GM19193 (cell line): ENCODE measurements around the gene ARHGAP10.

Experiments used
- POLR2A ChIP-seq: IDR thresholded peaks from 4 replicates; pipeline ENCODE4 v1.6.1; 2011; ENCODE audit not compliant: insufficient read depth, insufficient read length; ENCODE audit errors: extremely low read depth

Gene ARHGAP10

DNA sequence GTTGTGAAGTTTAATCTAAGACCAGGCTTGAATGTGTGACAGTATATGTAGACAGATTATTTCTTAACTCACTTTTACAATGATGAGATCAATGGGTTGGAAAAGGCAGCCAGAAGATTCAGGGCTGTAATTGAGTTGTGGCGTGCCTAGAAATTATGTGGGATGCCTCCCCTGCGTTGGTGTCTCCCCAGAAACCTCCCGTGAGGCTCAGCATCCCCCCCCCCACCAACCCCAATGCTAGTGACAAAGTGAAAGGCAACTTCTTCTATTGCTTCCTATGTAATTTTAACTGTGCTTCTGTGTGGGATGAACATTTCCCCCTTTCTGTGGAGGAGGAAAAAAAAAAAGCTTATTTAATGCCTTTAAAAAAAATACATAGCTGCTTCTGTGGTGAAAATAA is 297.9 kb downstream of the ARHGAP10 start:
- TF ChIP-seq POLR2A: no peak

DNA sequence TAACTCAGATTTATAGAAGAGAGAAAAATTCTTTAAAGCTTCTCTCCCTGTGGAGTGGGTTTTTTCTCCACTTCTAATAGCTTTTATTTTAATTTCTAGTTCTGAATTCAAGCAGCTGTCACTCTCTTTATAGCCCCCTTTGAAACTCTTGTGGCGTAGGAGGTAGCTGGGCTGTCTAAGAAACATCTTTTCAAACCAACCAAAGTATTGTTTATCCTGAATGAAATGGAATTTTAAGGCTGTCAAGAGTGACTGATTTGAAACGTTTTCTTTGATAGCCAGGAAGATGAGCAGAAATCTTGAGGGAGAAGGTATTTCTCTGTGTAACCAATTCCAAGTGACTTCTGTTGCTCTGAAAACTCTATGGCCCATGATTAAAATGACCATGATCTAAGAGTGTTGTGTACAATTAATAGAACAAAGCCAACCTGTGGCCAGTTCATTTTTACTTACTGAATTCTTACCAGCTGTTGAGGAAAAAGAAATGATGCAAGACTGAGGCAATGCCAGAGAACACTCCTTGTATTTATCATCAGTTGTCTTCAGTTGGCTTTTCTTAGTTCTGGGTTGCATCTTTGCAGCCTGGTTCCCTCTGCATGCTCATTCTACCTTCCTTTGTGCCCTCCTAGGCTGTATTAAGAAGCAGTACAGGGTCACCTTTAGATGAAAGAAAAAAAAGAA is 298.4 kb downstream of the ARHGAP10 start:
- no peak for TF ChIP-seq POLR2A

DNA sequence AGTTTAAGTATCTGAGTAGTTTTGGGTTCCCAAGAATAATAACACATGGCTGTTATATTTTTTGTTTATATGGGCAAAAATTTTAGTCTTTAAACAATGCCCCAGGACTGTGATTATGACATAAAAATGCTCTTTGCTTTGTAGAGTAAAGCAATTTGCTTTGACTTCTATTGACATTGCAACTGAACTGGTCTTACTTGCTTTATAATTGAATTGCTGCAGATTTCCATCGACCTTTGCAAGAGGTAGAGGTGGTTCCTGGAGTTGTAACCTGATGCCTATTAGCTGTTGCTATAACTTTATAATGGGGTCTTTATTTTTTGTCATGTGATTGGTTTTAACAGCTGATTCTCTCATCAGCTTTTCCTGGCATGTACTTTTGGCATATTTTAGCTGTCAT is 302.9 kb downstream of the ARHGAP10 start:
- TF ChIP-seq POLR2A: no peak

DNA sequence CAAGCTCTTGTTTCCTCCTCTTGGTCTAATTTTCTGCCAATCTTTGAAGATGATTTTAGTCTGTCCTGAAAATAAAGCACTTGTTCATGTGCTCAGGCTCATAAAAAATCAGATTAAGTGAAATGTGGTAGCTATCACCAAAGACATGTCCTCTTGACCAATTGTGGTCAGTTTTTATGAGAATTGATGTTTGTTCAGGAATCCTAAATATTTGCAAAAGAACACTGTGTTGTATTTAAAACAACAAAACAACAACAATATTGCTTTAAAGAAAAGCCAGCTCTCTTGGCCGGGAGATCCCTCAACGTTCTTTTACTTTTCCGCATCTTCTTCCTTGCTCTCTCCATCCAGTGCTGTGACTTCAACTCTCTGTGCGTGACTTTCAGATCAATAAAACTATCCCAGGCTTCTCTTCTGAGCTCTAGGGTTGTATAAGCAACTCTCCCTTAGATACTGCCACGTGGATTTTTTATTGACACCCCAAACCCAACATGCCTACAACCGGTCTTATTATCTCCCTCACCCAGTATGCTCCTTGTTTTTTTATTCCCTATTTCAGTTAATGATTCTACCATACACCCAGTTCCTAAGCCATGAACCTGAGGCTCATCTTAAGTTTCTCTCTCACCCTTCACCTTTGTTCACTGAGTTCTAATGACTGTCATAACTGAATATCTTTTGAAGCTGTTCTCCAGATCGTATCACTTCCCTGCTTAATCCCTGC is 309.9 kb downstream of the ARHGAP10 start:
- TF ChIP-seq POLR2A: no peak

DNA sequence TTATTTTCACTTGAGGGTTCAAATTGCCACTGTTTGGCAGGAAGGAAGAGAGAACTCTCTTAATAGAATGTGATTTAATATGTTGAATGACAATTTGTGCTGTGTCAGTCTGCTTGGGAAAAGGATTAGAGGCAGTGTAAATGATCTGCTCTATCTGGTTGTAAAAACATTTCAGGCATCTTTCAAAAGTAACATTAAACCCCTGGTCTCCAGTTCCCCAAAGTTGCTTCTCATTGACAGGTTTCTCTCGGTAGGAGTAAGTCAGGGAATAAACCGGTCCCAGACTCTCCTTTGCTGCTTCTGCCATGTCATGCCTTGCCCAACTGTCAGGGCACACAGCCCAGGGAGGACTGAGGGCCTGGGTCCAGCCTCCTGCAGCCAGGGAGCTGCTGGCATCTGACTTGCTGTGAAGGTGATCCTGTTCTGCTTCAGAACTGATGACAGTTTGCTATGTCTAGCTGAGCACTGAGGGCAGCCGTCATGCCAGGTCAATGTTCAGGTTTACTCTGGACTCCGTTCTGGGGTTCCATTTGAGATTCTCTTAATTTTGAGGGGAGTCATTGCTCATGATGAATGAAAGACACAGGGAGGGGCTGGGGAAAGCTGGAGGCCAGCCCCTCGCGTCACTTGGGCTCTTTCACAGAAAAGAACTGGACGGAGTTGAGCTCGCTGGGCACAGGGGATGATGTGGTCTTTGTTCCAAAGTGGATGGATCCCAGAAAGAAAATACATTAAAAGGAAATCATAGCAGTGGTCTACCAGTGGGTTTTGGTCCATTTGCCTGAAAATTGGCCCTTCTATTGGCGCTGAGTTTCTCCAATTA is 312.4 kb downstream of the ARHGAP10 start:
- no peak for TF ChIP-seq POLR2A

DNA sequence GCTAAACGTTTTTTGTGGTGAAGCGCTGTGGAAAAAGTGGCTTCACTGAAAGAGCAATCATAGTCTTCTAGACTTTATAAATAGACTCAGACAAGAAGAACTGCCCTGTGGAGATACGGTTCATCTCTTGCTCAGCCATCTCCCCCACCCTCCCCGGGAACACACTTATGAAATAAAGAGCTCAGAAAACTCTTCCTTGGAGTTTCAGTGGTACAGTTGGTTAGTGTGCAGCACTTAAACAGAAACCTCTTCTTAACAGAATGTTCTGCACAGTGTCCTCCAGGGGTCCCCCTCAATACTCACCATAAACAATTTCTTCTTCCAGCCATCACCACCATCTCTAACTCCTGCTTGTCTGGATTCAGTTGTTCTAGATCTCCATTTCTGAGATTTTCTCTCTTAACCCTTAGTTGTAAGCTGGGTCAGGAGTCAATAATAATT is 313.0 kb downstream of the ARHGAP10 start:
- no peak for TF ChIP-seq POLR2A

DNA sequence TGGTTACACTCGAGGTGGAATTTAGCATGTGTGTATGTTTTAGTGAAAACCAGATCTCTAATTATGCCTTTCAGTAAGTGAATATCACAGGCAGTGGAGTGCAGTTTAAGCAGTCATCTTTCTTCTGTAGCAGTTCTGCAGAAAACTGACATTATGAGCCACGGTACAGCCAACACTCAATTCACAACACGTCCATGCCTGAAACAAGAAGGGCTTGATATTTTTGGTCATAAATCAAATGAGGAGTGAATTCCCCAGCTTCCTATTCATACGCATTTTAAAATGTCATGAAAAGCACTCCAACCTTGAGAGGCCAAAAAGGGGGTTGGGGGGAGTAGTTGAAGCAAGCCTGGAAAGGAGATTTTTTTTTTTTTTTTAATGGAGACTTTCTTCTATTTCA is 316.7 kb downstream of the ARHGAP10 start:
- no peak for TF ChIP-seq POLR2A

DNA sequence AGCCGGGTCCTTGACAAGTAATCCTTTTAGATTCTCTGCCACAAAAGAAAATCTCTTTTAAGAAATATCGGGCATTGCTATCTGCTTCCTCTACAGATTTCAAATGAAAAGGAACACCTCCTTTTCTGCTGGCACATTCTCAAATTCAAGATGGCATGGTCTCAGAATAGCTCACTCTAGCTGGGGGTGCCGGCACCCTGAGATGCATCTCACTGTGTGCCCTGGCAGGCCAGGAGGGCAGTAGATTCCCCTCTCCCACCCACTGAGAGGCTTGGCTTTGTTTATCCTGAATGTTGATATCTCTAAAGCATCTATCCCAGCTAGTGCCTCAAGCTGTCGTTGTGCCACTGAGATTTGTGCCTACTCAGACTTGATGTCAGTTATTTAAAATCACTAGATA is 319.5 kb downstream of the ARHGAP10 start:
- TF ChIP-seq POLR2A: no peak

DNA sequence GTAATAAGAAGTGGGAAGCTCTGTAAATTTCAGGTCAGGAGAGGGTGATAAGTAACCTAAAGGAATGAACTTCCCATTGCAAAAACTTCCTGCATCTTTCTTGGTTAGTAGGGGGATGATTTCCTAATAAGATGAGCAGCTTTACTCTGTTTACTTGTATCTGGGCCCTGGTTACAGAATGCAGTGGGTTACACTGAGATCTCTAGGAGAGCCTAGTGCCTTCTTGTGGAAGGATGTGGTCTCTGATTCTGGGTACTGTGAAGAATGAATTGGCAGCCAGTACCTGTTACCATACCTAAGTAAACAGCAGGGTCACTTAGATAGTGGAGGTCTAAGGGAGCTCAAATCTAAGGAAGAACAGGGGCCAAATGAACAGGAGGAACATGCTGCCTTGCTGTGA is 320.6 kb downstream of the ARHGAP10 start:
- no peak for TF ChIP-seq POLR2A

DNA sequence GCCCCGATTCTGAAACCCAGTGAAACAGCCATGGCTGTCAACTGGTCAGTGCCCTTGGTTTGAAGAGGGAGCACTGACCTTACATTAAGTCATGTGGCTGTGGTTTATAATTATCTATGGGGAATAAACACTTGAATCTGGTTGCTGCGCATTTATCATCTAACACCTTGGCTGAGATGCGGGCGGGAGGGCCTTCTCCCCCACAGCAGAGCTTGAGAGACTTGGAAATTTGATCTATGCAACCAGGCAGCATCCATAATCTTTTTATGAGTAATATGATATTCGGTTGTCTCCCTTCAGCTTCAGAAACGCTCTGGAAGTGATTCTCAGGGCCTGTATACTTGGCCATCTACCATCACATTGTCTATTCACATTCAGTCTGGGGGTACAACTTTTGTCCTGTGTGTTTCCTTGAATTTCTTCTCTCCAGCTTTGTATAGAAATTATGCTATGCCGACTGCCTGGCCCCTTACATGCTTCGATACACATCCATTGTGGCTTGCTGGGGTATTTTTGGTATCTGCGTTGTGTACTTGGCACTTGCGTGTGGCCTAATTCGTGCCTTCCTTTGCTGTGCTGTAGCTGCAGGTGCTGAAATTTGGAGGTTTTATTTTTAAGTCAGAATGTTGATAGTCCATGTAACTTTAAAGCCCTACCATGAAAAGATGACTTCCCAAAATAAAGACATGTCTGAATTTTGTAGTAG is 321.6 kb downstream of the ARHGAP10 start:
- no peak for TF ChIP-seq POLR2A

DNA sequence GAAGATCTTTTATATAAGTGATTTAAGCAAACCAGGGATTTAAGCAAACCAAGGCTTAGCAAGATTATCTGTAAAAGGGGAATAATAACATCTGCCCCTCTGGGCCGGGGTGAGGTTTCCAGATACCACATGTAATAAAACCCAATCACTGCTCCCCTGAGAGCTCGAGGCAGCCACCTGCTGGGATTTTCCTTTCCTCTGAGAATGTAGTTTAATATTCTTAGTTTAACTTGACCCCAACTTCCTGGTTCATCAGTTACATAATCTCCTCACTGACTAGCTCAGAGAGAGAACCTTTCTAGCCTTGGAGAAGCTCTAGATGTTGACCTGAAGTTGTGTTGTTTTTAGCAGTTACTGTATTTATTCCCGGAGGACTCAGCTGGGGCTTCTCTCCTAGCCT is 322.4 kb downstream of the ARHGAP10 start:
- no peak for TF ChIP-seq POLR2A

DNA sequence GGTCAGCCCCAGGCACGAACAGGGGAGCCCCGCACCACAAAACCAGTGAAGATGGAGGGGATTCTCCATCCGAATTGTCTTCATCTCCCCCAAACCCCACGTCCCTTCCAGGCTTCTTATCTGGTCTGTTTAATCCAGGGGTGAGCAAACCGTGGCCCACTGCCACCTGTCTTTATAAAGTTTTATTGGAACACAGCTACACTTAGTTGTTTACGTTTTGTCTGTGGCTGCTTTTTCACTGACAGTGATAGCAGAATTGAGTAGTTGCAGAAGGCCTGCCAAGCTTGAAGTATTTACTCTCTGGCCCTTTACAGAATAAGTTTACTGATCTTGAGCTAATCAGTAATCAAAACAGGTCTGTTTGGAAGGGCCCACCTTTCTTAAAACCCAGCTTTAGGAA is 324.0 kb downstream of the ARHGAP10 start:
- no peak for TF ChIP-seq POLR2A

DNA sequence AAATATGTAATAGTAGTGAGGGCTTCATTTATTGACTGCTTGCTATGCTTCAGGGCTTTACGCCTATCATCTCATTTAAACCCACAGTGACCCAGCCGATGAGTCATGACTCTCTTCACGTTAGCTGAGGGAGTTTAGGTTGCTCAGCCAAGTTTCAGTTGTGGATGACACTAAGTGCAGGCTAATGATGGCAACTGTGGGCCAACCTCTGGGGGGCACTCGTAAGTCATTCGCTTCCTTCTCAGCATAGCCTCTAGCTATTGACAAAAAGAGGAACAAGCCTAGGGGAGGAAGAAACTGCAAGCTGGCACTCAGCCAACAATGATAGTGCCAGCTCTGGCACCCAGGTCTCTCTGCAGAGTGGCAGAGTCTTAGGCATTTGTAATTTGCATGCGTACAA is 325.0 kb downstream of the ARHGAP10 start:
- TF ChIP-seq POLR2A: no peak

DNA sequence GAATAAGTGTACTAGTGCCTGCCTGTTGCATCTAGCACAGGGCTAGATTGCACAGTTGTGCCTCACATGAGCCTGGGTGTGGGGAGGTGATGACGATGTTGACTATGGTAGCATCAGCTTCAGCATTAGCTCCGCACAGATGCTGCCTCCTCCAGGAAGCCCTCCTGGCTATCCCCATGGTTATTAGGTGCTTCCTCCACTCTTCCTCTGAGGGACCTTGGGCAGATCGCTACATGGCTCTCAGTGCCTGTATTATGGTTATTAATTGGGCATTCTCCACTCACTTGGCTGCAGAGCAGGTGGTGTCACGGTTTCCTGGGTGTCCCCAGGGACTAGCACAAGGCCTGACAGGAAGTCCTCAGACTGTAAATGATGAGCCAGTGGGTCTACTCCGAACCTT is 325.6 kb downstream of the ARHGAP10 start:
- no peak for TF ChIP-seq POLR2A
